Ovary (tissue), 3 donors: Measurements from ENCODE around the gene STK32A.

Experiments
- POLR2A ChIP-seq: fragments of 450-650 bp; IDR thresholded peaks from one replicate; pipeline ENCODE4 v1.6.1; 2017; ENCODE audit warnings: antibody characterized with exemption, mild to moderate bottlenecking, moderate library complexity
- TF ChIP-seq, protein P1 (sequence below), 3 donors: fragments of 450-650 bp in 2 of 3; fragments of 200-600 bp in 1 of 3; IDR thresholded peaks; one replicate each; pipeline versions ENCODE4 v1.5.1 to v1.8.0; 2016 to 2022; ENCODE audit warnings: antibody characterized with exemption in 3 of 3, mild to moderate bottlenecking in 1 of 3
- donor health status: DM: no; HTN: no; CAD: no.

DNA sequence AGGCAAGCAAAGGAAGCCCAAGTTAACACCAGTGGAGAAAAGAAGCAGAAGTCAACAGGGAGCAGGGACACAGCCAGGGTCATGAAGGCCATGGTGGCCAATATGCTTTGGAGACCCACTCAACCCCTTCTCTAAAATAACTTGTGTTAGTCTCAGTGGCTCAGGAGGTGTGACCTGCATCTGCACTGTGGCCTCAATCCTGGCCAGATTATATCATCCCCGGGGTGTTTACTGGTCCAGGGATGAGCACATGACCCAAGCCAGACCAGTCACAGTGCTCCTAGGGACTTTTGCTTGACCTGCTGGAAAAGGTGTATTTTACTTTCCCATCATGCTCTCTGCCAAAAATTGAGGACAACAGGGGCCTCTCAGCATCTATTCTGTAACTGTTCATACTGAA is 169.9 kb downstream of the STK32A start:
- TF ChIP-seq, protein P1, sequence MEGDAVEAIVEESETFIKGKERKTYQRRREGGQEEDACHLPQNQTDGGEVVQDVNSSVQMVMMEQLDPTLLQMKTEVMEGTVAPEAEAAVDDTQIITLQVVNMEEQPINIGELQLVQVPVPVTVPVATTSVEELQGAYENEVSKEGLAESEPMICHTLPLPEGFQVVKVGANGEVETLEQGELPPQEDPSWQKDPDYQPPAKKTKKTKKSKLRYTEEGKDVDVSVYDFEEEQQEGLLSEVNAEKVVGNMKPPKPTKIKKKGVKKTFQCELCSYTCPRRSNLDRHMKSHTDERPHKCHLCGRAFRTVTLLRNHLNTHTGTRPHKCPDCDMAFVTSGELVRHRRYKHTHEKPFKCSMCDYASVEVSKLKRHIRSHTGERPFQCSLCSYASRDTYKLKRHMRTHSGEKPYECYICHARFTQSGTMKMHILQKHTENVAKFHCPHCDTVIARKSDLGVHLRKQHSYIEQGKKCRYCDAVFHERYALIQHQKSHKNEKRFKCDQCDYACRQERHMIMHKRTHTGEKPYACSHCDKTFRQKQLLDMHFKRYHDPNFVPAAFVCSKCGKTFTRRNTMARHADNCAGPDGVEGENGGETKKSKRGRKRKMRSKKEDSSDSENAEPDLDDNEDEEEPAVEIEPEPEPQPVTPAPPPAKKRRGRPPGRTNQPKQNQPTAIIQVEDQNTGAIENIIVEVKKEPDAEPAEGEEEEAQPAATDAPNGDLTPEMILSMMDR (IDR thresholded peaks at IDR 0.05), result no peak
- TF ChIP-seq POLR2A, result no peak
